Loucy (cell line): ENCODE measurements around the gene GUSB.

Experiments
- H2AFZ ChIP-seq: fragments of 200-600 bp; sonication (generic); 2 replicates; pipeline ENCODE4 v1.6.0; 2016; ENCODE audit warnings: antibody characterized with exemption, mild to moderate bottlenecking, low read length, moderate library complexity
- H3F3A ChIP-seq: fragments of 200-600 bp; 2 replicates; pipeline ENCODE4 v1.6.0; 2016; ENCODE audit warnings: antibody characterized with exemption, low read depth, mild to moderate bottlenecking
- H3K27me3 ChIP-seq: fragments of 200-600 bp; sonication (generic); 2 replicates; pipeline ENCODE4 v1.6.1; 2014; ENCODE audit warnings: low read length, mild to moderate bottlenecking; ENCODE audit not compliant: insufficient read depth, poor library complexity, severe bottlenecking
- H3K36me3 ChIP-seq: fragments of 200-600 bp; sonication (generic); 2 replicates; pipeline ENCODE4 v1.6.1; 2016; ENCODE audit warnings: low read length; ENCODE audit not compliant: insufficient read depth
- H3K4me1 ChIP-seq: fragments of 200-600 bp; sonication (generic); 2 replicates; pipeline ENCODE4 v1.5.1; 2014; ENCODE audit warnings: low read length, mild to moderate bottlenecking; ENCODE audit not compliant: insufficient read depth, poor library complexity, severe bottlenecking
- H3K4me2 ChIP-seq: fragments of 200-600 bp; sonication (generic); 2 replicates; pipeline ENCODE4 v1.6.0; 2014; ENCODE audit warnings: antibody characterized with exemption, low read length, low read depth, mild to moderate bottlenecking; ENCODE audit not compliant: poor library complexity, severe bottlenecking
- H3K4me3 ChIP-seq: fragments of 200-600 bp; sonication (generic); 2 replicates; pipeline ENCODE4 v1.5.1; 2014; ENCODE audit warnings: low read length, mild to moderate bottlenecking, mixed read lengths; ENCODE audit not compliant: poor library complexity, severe bottlenecking
- H3K79me2 ChIP-seq: fragments of 200-600 bp; sonication (generic); 2 replicates; pipeline ENCODE4 v1.6.1; 2014; ENCODE audit warnings: low read length; ENCODE audit not compliant: insufficient read depth
- H3K9ac ChIP-seq: fragments of 200-600 bp; sonication (generic); 2 replicates; pipeline ENCODE4 v1.6.0; 2014; ENCODE audit warnings: mild to moderate bottlenecking, low read depth, low read length, moderate library complexity; ENCODE audit not compliant: poor library complexity, severe bottlenecking
- H3K9me2 ChIP-seq: fragments of 200-600 bp; sonication (generic); replicated peaks from 2 replicates; pipeline ENCODE4 v1.6.1; 2016; ENCODE audit warnings: low read depth, low read length, mixed read lengths
- H3K9me3 ChIP-seq: fragments of 200-600 bp; sonication (generic); 2 replicates; pipeline ENCODE4 v1.6.1; 2014; ENCODE audit warnings: mild to moderate bottlenecking, antibody characterized with exemption, low read length, low read depth; ENCODE audit not compliant: insufficient read depth
- H4K20me1 ChIP-seq: fragments of 200-600 bp; sonication (generic); 2 replicates; pipeline ENCODE4 v1.6.0; 2014; ENCODE audit warnings: antibody characterized with exemption, low read length, mild to moderate bottlenecking; ENCODE audit not compliant: insufficient read depth, poor library complexity, severe bottlenecking
- EZH2phosphoT487 ChIP-seq: fragments of 200-600 bp; IDR thresholded peaks from 2 replicates; pipeline ENCODE4 v1.6.1; 2018; ENCODE audit warnings: antibody characterized with exemption, mild to moderate bottlenecking, moderate library complexity, borderline replicate concordance
- TF ChIP-seq, protein P1 (sequence below): fragments of 200-600 bp; sonication (generic); conservative IDR thresholded peaks from 2 replicates; pipeline ENCODE4 v1.5.1; 2014; ENCODE audit warnings: mild to moderate bottlenecking, antibody characterized with exemption, low read length

The GUSB gene

DNA sequence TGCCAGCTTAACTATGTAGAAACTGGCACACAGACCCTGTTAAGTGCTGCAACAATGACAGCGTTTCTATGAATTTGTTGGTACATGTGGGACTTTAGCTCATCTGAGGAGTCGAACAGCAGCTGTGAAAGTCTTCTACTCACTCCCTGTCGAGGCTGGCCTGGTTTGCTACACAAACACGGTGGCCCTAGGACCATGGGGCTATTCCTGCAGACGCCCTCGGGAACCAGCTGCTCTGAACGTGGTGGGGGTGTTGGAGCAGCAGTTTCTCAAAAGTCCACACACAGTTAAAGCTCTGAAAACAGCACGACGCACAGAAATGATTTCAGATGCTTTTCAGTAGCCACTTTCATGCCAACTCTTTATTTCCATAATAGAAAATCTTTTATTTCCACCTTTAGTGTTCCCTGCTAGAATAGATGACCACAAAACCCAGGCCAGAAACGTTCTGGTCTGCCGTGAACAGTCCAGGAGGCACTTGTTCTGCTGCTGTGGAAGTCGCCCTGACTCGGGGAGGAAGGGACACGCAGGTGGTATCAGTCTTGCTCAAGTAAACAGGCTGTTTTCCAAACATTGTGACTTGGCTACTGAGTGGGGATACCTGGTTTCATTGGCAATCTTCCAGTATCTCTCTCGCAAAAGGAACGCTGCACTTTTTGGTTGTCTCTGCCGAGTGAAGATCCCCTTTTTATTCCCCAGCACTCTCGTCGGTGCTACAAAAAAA lies 21.5 kb downstream of the GUSB start:
- H3K36me3 ChIP-seq: peaks cover 83% of the 10 kb centered on the region
- H3K4me2 ChIP-seq: no peak overlapping the region
- H3K9me3 ChIP-seq: no peaks in the 10 kb centered on the region

DNA sequence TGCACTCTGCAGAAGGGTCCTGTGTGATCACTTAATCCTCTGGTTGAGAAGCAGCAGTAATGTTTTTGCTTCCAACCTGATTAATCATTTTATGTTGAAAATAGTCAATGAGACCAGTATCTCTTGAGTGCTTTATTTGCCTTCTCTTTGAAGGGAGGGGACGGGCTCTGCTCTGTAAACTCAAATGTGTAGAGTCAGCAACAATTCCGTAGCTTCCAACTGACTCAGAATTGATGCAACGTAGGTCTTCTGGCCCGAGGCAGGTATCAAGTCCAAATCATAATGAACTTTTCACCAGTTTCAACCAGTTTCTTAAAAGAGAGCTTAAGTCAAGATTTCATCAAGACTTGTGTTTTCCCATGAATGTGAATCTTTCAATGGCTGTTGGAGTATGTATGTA lies 26.3 kb downstream of the GUSB start:
- Histone ChIP-seq H3K27me3 (no peaks in the 10 kb centered on the region), H3K4me2 (no peak overlapping the region), H3K9me2 (no peaks in the 10 kb centered on the region), H3K79me2 (no peaks in the 10 kb centered on the region), H3F3A (no peaks in the 10 kb centered on the region), H3K4me3 (no peak overlapping the region), H3K9ac (no peak overlapping the region), H3K9me3 (no peaks in the 10 kb centered on the region), H3K4me1 (no peaks in the 10 kb centered on the region), H3K36me3 (peaks cover 58% of the 10 kb centered on the region), H2AFZ (no peak overlapping the region), H4K20me1 (peaks cover 2% of the 10 kb centered on the region)
- TF ChIP-seq EZH2phosphoT487: no peak
- TF ChIP-seq, protein P1, sequence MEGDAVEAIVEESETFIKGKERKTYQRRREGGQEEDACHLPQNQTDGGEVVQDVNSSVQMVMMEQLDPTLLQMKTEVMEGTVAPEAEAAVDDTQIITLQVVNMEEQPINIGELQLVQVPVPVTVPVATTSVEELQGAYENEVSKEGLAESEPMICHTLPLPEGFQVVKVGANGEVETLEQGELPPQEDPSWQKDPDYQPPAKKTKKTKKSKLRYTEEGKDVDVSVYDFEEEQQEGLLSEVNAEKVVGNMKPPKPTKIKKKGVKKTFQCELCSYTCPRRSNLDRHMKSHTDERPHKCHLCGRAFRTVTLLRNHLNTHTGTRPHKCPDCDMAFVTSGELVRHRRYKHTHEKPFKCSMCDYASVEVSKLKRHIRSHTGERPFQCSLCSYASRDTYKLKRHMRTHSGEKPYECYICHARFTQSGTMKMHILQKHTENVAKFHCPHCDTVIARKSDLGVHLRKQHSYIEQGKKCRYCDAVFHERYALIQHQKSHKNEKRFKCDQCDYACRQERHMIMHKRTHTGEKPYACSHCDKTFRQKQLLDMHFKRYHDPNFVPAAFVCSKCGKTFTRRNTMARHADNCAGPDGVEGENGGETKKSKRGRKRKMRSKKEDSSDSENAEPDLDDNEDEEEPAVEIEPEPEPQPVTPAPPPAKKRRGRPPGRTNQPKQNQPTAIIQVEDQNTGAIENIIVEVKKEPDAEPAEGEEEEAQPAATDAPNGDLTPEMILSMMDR: no peak

More for the DNA sequence above, 21.5 kb downstream of the GUSB start:
- Histone ChIP-seq H2AFZ (no peak overlapping the region), H3K4me1 (no peaks in the 10 kb centered on the region), H3K9ac (no peak overlapping the region), H3K4me3 (no peak overlapping the region), H4K20me1 (no peaks in the 10 kb centered on the region), H3K79me2 (no peaks in the 10 kb centered on the region), H3F3A (no peaks in the 10 kb centered on the region), H3K27me3 (no peaks in the 10 kb centered on the region), H3K9me2 (no peaks in the 10 kb centered on the region)
- TF ChIP-seq, protein P1: no peak
- no peak for TF ChIP-seq EZH2phosphoT487

DNA sequence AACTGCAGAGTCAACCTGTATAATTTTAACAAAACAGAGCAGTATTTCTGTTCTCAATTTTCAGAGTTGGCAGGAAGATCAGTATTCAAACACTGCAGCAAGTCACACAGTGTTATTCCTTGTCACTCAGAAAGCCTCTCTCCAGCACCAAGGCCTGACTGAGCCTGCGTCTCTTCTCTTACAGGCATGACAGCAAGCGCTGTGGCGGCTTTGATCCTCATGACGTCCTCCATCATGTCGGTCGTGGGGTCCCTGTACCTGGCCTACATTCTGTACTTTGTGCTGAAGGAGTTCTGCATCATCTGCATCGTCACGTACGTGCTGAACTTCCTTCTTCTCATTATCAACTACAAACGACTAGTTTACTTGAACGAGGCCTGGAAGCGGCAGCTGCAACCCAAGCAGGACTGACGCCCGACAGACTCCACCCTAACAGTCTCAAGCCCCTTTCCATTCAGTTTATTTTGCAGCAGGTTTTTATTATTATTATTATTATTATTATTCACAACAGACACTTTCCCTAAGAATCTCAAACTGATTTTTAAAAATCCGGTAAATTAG lies 28.0 kb downstream of the GUSB start:
- TF ChIP-seq, protein P1: no peak
- no peak for TF ChIP-seq EZH2phosphoT487
- Histone ChIP-seq H3K9ac (no peak overlapping the region), H4K20me1 (peaks cover 3% of the 10 kb centered on the region), H3K4me1 (no peaks in the 10 kb centered on the region), H3K9me2 (no peaks in the 10 kb centered on the region), H3K27me3 (no peaks in the 10 kb centered on the region), H3K79me2 (no peaks in the 10 kb centered on the region), H3K4me3 (no peak overlapping the region), H2AFZ (no peak overlapping the region), H3K9me3 (no peaks in the 10 kb centered on the region), H3F3A (no peaks in the 10 kb centered on the region), H3K36me3 (peaks cover 42% of the 10 kb centered on the region), H3K4me2 (no peak overlapping the region)
